ENCODE results near the gene MYPN.
"Not testable (repeated sequence)": the region's sequence is repeated elsewhere in the genome, so short reads cannot be mapped to it uniquely, and the experiment has no call there.

Gene MYPN

GRCh38 chr10:68175949-68176348, 66.7 kb downstream of the MYPN start:
- no peak for DNase-seq

GRCh38 chr10:68176797-68177196, 67.5 kb downstream of the MYPN start:
- DNase-seq, result no peak

GRCh38 chr10:68178592-68178991, 69.3 kb downstream of the MYPN start:
- DNase-seq, result no peak

DNA sequence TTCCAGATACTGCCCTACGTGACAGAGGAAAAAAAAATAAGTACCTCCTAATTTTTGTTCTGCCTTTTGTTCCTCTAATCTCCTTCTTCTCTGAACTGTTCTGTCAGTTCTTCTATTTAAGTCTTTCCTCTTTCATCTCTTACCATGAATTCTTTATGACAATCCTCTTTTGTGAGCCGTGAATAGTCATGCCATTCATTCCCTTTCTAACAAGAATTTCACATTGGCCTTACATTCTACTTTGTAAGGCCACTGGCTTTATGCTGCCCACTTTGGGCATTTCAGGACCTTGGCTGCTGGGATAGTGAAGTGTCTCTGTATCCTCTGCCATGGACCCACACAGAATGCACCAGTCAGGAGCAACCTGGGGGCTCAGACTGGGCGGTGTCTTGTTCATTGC, 69.7 kb downstream of the MYPN start:
- DNase-seq, result no peak

GRCh38 chr10:68180490-68180889, 71.2 kb downstream of the MYPN start:
- no peak for DNase-seq

- DNase-seq, result no peak
Measured at GRCh38 chr10:68184546-68184945, 75.3 kb downstream of the MYPN start.

- DNase-seq, result no peak
Measured at GRCh38 chr10:68185085-68185484, 75.8 kb downstream of the MYPN start.

- DNase-seq, result no peak
Measured at GRCh38 chr10:68188835-68189234, 79.5 kb downstream of the MYPN start.

GRCh38 chr10:68192113-68192512, 82.8 kb downstream of the MYPN start:
- DNase-seq, result no peak

GRCh38 chr10:68194290-68194689, 85.0 kb downstream of the MYPN start:
- no peak for DNase-seq

- not testable (repeated sequence) for DNase-seq
Measured at GRCh38 chr10:68195776-68196175, 86.5 kb downstream of the MYPN start.

- no peak for DNase-seq
Measured at GRCh38 chr10:68196701-68197100, 87.4 kb downstream of the MYPN start.

GRCh38 chr10:68202960-68203353, 93.7 kb downstream of the MYPN start:
- peak in 1 of 5 donors; percentile 18 for DNase-seq

DNA sequence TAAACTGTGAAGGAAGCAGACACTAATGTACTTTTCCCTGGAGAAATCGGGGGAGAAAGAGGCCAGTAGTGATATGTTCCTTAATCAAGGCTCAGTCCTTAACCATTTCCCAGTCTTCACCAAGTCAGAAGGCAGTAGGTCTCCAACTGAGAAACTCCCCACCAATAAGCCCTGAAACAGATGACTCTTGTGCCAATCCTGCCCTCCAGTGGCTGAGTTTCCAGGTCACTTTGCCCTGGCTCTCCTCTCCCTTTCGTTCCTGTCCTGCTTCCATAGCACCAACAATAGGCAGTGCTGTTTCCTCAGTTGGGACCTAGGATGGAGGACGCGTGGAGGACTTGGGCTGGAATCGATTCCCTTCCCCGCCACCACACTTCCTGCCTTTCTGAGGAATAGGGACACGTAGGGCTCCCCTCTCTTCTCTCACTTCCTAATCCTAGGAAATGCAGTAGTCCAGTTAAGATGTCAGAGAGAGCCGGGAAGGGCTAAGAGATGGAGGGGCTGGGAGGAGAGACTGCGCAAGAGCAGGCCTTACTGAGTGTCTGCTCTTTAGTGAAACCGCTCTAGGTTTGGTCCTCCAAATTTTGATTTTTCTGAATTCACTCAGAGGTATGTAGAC, 99.2 kb downstream of the MYPN start:
- peak in 1 of 5 donors; percentile 34 for DNase-seq

DNA sequence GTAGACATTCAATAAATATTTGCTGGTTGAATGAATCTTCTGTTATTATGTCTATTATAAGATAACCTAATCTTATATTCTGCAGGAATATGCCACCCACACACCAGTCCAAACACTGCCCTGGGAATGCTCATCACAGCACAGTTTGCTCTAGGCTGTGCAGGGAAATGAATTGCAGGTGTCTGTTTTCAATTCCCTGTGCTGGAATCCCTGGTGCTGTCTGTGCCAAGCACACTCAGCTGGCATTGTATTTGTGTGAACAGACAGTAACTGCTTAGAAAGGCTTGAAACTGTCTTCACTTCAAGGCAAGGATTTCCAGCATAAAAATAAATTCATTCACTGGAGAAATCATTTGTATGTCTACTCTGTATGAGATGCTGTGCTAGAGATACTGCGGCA, 102.4 kb downstream of the MYPN start:
- DNase-seq, result no peak

GRCh38 chr10:68212721-68213352, 103.5 kb downstream of the MYPN start:
- peak in 1 of 5 donors; percentile 28 for DNase-seq

DNA sequence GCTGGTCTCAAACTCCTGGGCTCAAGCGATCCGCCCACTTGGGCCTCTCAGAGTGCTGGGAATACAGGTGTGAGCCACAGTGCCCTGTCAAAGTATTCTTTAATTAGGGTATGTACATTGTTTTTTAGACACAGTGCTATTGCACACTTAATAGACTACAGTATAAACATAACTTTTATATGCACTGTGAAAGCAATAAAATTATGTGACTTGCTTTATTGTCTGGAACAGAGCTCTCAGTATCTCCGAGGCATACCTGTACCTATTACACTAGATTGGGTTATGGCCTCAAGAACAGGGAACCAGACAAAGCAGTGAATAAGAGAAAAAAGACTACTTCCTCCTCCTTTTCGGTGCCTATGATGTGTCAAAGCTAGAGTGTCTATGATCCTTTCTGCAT, 109.5 kb downstream of the MYPN start:
- no peak for DNase-seq

- DNase-seq, result no peak
Measured at GRCh38 chr10:68221196-68221595, 111.9 kb downstream of the MYPN start.

GRCh38 chr10:68222391-68222790, 113.1 kb downstream of the MYPN start:
- DNase-seq, result no peak

GRCh38 chr10:68223535-68224165, 114.4 kb downstream of the MYPN start:
- no peak for DNase-seq

DNA sequence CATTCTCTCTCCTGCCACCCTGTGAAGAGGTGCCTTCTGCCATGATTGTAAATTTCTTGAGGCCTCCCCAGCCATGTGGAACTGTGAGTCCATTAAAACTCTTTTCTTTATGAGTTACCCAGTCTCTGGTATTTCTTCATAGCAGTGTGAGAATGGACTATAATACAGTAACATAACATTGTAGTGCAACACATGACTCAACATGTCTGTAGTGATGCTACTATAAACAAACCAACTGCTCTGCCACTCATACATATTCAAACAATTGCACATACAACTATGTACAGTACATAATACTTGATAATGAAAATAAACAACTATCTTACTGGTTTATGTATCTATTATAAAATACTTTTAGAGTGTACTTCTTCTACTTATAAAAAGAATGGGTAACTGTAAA, 115.5 kb downstream of the MYPN start:
- DNase-seq, result no peak

GRCh38 chr10:68230268-68230667, 121.0 kb downstream of the MYPN start:
- no peak for DNase-seq

- DNase-seq, result peak in 2 of 5 donors; percentile 3 to 30
Measured at GRCh38 chr10:68231106-68231816, 122.0 kb downstream of the MYPN start.

DNA sequence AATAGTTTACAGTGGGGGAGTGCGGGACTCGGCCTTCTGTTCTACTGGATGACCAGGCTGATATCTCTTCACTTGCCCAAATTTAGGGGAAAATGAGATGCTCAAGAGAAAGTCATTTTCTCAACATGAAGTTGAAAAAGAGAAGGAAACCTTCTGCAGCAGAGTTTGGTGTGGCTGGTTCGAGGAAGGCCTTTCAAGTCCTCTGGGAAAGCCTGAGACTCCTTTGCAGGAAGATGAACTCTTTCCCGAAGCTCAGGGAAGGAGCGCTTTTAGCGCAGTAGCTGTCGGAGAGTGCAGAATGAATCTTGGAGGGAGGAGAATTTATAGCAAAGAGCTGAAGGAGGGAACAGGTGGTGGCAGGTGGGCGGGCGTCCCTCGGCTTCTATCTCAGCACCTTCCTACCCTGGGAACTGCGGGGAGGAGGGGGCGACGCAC, 122.5 kb downstream of the MYPN start, which contains the start of gene ATOH7:
ATOH7 (minus strand) TSS at position 297 of the 435 bp plus-strand sequence. CDS start 436 bp downstream, outside the sequence.
- DNase-seq, result no peak
